Esophagus squamous epithelium (tissue), 4 donors: Measurements from ENCODE around the gene SP100.

Experiments
- POLR2A ChIP-seq, 4 donors: fragments of 450-650 bp; IDR thresholded peaks; one replicate each; pipeline ENCODE4 v1.6.1; 2017; ENCODE audit warnings: antibody characterized with exemption in 4 of 4, mild to moderate bottlenecking in 4 of 4, moderate library complexity in 3 of 4
- TF ChIP-seq, protein P1 (sequence below), 6 experiments: fragments of 450-650 bp in 4 of 6; fragments of 200-600 bp in 2 of 6; sonication (generic) in 2 of 6; IDR thresholded peaks; one replicate each; pipeline ENCODE4 v1.5.1; 2016 to 2019; ENCODE audit warnings: antibody characterized with exemption in 6 of 6, mild to moderate bottlenecking in 4 of 6, moderate library complexity in 4 of 6

DNA sequence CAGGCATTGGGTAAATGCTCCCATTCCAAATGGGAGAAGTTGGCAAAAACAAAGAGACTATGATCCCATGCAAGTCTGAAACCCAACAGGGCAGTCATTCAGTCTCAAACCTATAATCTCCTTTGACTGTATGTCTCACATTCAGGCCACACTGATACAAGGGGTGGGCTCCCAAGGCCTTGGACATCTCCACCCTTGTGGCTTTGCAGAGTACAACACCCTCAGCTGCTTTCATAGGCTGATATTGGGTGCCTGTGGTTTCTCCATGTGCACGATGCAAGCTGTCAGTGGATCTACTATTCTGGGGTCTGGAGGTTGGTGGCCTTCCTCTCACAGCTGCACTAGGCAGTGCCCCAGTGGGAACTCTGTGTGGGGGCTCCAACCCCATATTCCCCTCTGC, 155.0 kb downstream of the SP100 start:
- TF ChIP-seq POLR2A (IDR thresholded peaks at IDR 0.05), result no peak
- TF ChIP-seq, protein P1, sequence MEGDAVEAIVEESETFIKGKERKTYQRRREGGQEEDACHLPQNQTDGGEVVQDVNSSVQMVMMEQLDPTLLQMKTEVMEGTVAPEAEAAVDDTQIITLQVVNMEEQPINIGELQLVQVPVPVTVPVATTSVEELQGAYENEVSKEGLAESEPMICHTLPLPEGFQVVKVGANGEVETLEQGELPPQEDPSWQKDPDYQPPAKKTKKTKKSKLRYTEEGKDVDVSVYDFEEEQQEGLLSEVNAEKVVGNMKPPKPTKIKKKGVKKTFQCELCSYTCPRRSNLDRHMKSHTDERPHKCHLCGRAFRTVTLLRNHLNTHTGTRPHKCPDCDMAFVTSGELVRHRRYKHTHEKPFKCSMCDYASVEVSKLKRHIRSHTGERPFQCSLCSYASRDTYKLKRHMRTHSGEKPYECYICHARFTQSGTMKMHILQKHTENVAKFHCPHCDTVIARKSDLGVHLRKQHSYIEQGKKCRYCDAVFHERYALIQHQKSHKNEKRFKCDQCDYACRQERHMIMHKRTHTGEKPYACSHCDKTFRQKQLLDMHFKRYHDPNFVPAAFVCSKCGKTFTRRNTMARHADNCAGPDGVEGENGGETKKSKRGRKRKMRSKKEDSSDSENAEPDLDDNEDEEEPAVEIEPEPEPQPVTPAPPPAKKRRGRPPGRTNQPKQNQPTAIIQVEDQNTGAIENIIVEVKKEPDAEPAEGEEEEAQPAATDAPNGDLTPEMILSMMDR (IDR thresholded peaks at IDR 0.05), result no peak
